Ascending aorta (tissue), 2 donors: ENCODE results near the gene HOTAIR. TPM values are rescaled to one million over a fixed set of nuclear protein-coding genes. Genes with fewer than 3 reads are reported as not detected.

Experiments used
- DNase-seq, 2 donors: peaks; one replicate each; pipeline ENCODE4 v3.0.0-alpha.2; 2019; ENCODE audit warnings: low spot score in 2 of 2
- H3K27ac ChIP-seq, 2 donors: fragments of 200-600 bp; sonication (generic); one replicate each; pipeline ENCODE4 v1.5.1; 2016 to 2017; ENCODE audit warnings: mild to moderate bottlenecking in 1 of 2
- H3K27me3 ChIP-seq: fragments of 200-600 bp; sonication (generic); one replicate; pipeline ENCODE4 v1.5.1; 2017
- H3K36me3 ChIP-seq, 2 donors: fragments of 200-600 bp; sonication (generic); one replicate each; pipeline ENCODE4 v1.5.1; 2016
- H3K4me1 ChIP-seq, 2 donors: fragments of 200-600 bp; sonication (generic); one replicate each; pipeline ENCODE4 v1.5.1; 2016 to 2017; ENCODE audit warnings: mild to moderate bottlenecking in 1 of 2
- H3K4me3 ChIP-seq, 2 donors: fragments of 200-600 bp; sonication (generic); one replicate each; pipeline ENCODE4 v1.5.1; 2016 to 2017; ENCODE audit warnings: mild to moderate bottlenecking in 1 of 2
- H3K9me3 ChIP-seq, 2 donors: fragments of 200-600 bp; sonication (generic); one replicate each; pipeline ENCODE4 v1.5.1; 2016
- CTCF ChIP-seq, 3 experiments: fragments of 200-600 bp in 2 of 3; fragments of 450-650 bp in 1 of 3; sonication (generic) in 2 of 3; IDR thresholded peaks; one replicate each; pipeline ENCODE4 v1.5.1; 2016 to 2019; ENCODE audit warnings: antibody characterized with exemption in 3 of 3, mild to moderate bottlenecking in 1 of 3, moderate library complexity in 1 of 3
- intact Hi-C: fragments of 100-400 bp; cut with DNase I; formaldehyde crosslinking; loops from one replicate; pipeline ENCODE4 v1.15.1; 2023
- total RNA-seq: library from RNA; depleted of rRNA; stranded (reverse); fragments of >200 nt; gene quantifications from one replicate; pipeline ENCODE4 v1.1.0, GENCODE V29; 2016

Gene HOTAIR
- total RNA-seq, 1 donor from 2014 or later = not detected

GRCh38 chr12:53972152-53972702 is 2.5 kb downstream of the HOTAIR start:
- H3K27me3 ChIP-seq = peaks cover 42% of the 10 kb centered on the region
- H3K4me1 ChIP-seq = peaks cover 5 to 24% of the 10 kb centered on the region in 2 donors
- DNase-seq = no peak
- no peaks in the 10 kb centered on the region for H3K9me3 ChIP-seq
- intact Hi-C loops = no loop called here
- H3K36me3 ChIP-seq = no peaks in the 10 kb centered on the region
- TF ChIP-seq CTCF (IDR thresholded peaks at IDR 0.05) = no peak
- H3K27ac ChIP-seq = no peak overlapping the region
- H3K4me3 ChIP-seq = no peak overlapping the region

- intact Hi-C loops = no loop called here
- H3K36me3 ChIP-seq = no peaks in the 10 kb centered on the region
- DNase-seq = no peak
- H3K4me3 ChIP-seq = no peak overlapping the region
- no peak overlapping the region for H3K27ac ChIP-seq
- no peak for TF ChIP-seq CTCF (IDR thresholded peaks at IDR 0.05)
- peaks cover 37% of the 10 kb centered on the region for H3K27me3 ChIP-seq
- H3K4me1 ChIP-seq = peaks cover 5 to 24% of the 10 kb centered on the region in 2 donors
- H3K9me3 ChIP-seq = no peaks in the 10 kb centered on the region
Observed at GRCh38 chr12:53971686-53972085, 3.1 kb downstream of the HOTAIR start.

- H3K4me3 ChIP-seq = no peak overlapping the region
- H3K9me3 ChIP-seq = no peaks in the 10 kb centered on the region
- no peak for DNase-seq
- no peak overlapping the region for H3K27ac ChIP-seq
- peaks cover 5 to 24% of the 10 kb centered on the region in 2 donors for H3K4me1 ChIP-seq
- H3K27me3 ChIP-seq = peaks cover 33% of the 10 kb centered on the region
- TF ChIP-seq CTCF (IDR thresholded peaks at IDR 0.05) = no peak
- intact Hi-C loops = no loop called here
- no peaks in the 10 kb centered on the region for H3K36me3 ChIP-seq
Observed at GRCh38 chr12:53971129-53971528, 3.6 kb downstream of the HOTAIR start.

- no peak for TF ChIP-seq CTCF (IDR thresholded peaks at IDR 0.05)
- peaks cover 31% of the 10 kb centered on the region for H3K27me3 ChIP-seq
- intact Hi-C loops = no loop called here
- peaks cover 5 to 23% of the 10 kb centered on the region in 2 donors for H3K4me1 ChIP-seq
- no peak for DNase-seq
- no peaks in the 10 kb centered on the region for H3K9me3 ChIP-seq
- no peaks in the 10 kb centered on the region for H3K36me3 ChIP-seq
- H3K27ac ChIP-seq = no peak overlapping the region
- H3K4me3 ChIP-seq = no peak overlapping the region
Observed at GRCh38 chr12:53970451-53970850, 4.3 kb downstream of the HOTAIR start.

- H3K9me3 ChIP-seq = no peaks in the 10 kb centered on the region
- no peak overlapping the region for H3K4me3 ChIP-seq
- intact Hi-C loops = no loop called here
- H3K27me3 ChIP-seq = peaks cover 26% of the 10 kb centered on the region
- H3K27ac ChIP-seq = no peak overlapping the region
- H3K4me1 ChIP-seq = peaks cover 3 to 16% of the 10 kb centered on the region in 2 donors
- no peak for TF ChIP-seq CTCF (IDR thresholded peaks at IDR 0.05)
- no peaks in the 10 kb centered on the region for H3K36me3 ChIP-seq
- DNase-seq = no peak
Observed at GRCh38 chr12:53969588-53970259, 5.0 kb downstream of the HOTAIR start.
